Activated CD4-positive, alpha-beta T cell treated with anti-CD3 and anti-CD28 coated beads, Interleukin-2, Interleukin-4, amounts not matched to agents 100 ng/mL and 50 ng/mL, durations not matched to agents 16 hours and 8 hours (primary cell): ENCODE results near the gene TRIM50.
"Not testable (repeated sequence)": the region's sequence is repeated elsewhere in the genome, so short reads cannot be mapped to it uniquely, and the experiment has no call there.

Source experiments
- DNase-seq: peaks from one replicate; pipeline ENCODE4 v3.0.0-alpha.2; 2020; ENCODE audit warnings: low spot score

TRIM50 gene

GRCh38 chr7:73327922-73328321, at the start of gene TRIM50, which contains the start of gene FKBP6:
TSS of gene TRIM50 (minus strand) at chr7:73328082. CDS start at chr7:73324787, 3,295 bp downstream.
TSS of gene FKBP6 (plus strand) at chr7:73328161. CDS start at chr7:73328429, 268 bp downstream.
- DNase-seq = not testable (repeated sequence)

DNA sequence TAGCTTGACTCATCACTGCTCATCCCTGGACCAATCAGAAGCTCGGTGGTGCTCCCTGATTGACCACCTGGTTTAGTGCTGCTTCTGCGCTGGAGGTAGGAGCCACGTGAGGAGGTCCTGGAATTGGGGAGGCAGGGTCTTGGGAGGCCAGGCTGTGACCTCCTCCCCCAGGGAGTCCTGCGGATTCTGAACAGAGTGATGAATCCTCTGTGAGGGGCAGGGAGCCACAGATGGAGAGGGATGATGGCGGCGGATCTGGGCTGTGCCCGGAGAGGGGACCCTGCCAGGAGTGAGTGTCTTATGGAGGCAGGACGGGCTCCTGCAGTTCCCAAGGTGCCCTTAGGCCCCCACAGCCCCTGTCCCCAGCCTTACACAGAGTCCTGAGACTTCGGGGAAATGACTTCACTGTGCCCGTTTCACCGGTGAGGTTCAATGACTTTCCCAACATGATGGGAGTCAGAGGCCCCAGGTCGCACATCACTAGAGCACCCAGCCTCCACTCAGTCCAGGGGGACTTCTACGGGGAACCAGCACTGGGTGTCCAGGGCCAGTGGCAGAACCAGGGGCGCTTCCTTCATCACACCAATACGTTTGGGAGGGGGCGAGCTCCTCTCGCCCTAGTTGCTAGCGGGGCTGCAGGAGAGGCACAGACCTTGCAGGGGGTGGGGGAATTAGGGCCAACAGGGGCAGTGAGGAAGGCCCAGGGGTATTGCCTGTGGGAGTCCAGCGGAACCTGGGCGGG, 49.0 kb upstream of the TRIM50 start:
- DNase-seq = no peak

DNA sequence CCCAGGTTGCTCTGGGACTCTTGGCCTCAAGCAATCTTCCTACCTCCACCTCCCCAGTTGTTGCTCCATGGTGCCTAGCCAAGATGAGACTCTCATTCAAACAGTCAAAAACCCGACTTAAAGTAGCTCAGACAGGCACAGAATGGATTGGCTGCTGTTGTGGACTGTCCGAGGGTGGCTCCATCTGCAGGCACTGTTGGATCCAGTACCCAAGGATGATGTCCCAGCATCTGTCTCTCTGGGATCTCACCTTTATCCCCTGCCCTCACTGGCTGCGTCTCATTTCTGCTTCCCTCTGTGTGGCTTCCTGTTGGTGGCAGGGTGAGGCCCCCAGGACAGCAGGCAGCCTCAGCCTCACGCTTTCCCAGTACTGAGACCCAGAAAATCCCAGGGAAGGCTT, 48.4 kb upstream of the TRIM50 start:
- DNase-seq = not testable (repeated sequence)

DNA sequence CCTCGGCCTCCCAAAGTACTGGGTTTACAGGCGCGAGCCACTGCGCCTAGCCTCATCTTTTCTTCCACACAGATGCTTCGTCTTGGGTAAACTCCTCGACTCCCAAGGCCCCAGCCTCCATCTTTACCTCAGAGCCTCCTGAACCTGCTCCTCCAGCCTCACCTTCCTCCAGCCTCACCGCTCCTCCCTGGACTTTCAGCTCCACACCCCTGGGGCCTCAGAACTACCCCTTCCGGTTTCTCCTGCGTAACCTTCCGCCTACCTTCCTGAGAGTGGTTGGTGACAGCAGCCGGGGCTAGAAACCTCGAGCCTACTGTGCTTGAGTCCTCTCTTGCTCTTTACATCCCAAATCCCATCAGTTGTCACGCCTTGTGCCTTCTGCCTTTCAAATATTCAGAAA, 45.9 kb upstream of the TRIM50 start:
- DNase-seq = no peak

DNA sequence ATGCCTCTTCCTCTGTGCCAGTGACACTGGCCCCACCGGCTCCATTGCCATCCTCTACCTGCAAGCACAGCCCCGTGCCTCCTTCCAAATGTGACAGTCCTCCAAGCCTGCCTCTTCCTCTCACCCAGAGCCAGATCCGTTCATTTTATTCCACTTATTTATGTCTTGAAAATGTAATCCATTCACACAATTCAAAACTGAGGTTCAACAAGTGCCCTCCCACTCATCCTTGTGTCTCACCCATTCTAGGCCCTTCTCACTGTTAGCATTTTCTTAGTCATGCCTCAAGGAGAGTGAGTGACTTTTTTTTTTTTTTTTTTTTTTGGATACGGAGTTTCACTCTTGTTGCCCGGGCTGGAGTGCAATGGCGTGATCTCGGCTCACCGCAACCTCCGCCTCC, 41.7 kb upstream of the TRIM50 start:
- no peak for DNase-seq

GRCh38 chr7:73369009-73369408, 41.1 kb upstream of the TRIM50 start:
- no peak for DNase-seq

- no peak for DNase-seq
Measured at GRCh38 chr7:73366990-73367389, 39.1 kb upstream of the TRIM50 start.

GRCh38 chr7:73366127-73366526, 38.2 kb upstream of the TRIM50 start:
- no peak for DNase-seq

DNA sequence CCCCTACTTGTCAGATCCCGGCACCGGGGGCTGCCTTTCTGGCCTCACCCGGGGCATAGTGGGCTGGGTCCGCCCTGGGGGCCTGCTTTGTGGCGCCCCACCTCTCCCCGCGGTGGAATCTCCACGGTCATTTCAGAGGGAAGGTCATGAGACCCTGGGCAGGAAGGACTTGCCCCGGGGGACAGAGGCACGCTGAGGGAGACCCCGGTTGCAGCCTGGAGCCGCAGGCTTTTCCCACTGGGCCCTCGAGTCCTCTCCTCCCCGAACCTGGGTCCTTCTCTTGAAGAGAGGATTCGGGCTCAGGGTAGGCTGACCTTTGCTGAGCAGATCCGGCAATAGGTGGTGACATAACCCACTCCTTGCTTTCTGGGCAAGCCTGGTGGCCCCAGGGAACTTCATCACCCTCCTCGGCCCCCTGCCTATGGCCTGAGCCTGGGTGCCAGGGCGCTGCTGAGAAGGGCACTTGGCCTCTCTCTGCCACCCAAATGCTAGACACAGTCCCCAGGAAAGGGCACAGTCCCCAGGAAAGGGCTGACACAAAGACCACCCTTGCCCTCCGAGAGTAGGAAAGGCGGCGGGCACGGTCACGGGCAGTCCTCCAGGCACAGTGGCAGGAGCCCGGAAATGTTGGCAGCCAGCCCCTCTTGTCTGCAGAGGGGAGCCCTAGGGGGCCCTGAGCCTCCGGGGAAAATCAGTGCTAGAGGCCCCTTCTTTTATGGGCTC, 36.3 kb upstream of the TRIM50 start:
- no peak for DNase-seq

DNA sequence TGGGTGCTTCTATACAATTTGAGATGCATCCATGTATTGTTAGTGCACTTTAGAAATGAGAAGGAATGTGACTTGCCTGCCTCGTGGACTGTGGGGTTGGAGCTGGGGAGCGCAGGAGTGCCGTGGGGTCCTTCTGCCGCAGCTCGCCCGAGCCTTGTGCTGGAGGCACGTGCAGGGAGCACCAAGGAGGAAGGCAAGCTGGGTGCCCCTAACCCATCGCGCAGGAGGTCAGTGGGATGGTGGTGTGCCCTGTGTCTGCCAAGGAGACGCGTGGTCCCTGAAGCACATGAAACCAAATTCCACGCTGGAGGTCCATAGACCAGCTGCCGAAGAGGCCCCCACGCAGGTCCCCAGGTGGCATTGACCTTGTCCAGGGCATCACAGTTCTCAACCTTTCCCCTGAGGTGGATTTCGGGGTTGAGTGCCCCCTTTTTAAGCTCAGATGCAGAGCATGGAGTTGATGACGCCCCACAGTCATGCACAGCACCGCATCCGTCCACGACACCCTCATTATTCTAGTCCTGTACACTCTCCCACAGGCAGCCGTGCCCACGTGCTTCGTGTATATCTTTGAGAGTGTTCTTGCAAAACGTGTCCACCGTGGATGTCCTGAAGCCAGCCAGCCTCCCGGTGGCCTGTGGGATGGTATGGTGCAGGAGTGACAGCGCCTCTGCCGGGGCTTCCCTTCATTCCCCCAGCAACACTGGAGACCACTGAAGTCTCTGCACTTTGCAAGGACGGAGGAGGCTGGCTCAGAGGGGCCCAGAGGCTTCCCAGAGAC, 35.5 kb upstream of the TRIM50 start:
- no peak for DNase-seq

DNA sequence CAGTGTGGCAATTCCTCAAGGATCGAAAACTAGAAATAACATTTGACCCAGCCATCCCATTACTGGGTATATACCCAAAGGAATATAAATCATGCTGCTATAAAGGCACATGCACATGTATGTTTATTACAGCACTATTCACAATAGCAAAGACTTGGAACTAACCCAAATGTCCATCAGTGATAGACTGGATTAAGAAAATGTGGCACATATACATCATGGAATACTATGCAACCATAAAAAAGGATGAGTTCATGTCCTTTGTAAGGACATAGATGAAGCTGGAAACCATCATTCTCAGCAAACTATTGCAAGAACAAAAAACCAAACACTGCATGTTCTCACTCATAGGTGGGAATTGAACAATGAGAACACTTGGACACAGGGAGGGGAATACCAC, 32.7 kb upstream of the TRIM50 start:
- not testable (repeated sequence) for DNase-seq

- DNase-seq = no peak
Measured at GRCh38 chr7:73359746-73360375, 32.0 kb upstream of the TRIM50 start.

- no peak for DNase-seq
Measured at GRCh38 chr7:73359306-73359705, 31.4 kb upstream of the TRIM50 start.

- DNase-seq = no peak
Measured at GRCh38 chr7:73358590-73359275, 30.9 kb upstream of the TRIM50 start.

- no peak for DNase-seq
Measured at GRCh38 chr7:73356159-73356558, 28.3 kb upstream of the TRIM50 start.

DNA sequence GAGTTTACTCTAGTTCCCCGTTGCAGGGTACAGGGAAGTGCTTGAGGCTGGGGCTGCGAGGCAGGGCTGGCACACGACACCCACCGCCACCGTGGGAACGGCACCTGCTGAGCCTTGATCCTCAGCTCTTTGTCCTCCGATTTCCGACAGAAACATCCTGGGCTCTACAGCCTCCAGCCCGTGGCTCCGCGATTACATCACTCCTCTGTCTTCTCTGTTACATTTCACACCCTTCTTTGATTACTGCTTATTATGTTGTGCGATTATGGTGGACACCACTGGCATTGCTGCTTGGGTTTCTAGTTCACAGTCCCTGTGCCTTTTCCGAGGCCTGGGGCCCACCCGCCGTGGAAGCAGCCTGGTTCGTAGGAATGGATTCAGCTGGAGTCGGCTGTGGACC, 26.9 kb upstream of the TRIM50 start:
- no peak for DNase-seq

GRCh38 chr7:73354196-73354595, 26.3 kb upstream of the TRIM50 start:
- no peak for DNase-seq

- no peak for DNase-seq
Measured at GRCh38 chr7:73353243-73353642, 25.4 kb upstream of the TRIM50 start.

- DNase-seq = no peak
Measured at GRCh38 chr7:73352784-73353183, 24.9 kb upstream of the TRIM50 start.

DNA sequence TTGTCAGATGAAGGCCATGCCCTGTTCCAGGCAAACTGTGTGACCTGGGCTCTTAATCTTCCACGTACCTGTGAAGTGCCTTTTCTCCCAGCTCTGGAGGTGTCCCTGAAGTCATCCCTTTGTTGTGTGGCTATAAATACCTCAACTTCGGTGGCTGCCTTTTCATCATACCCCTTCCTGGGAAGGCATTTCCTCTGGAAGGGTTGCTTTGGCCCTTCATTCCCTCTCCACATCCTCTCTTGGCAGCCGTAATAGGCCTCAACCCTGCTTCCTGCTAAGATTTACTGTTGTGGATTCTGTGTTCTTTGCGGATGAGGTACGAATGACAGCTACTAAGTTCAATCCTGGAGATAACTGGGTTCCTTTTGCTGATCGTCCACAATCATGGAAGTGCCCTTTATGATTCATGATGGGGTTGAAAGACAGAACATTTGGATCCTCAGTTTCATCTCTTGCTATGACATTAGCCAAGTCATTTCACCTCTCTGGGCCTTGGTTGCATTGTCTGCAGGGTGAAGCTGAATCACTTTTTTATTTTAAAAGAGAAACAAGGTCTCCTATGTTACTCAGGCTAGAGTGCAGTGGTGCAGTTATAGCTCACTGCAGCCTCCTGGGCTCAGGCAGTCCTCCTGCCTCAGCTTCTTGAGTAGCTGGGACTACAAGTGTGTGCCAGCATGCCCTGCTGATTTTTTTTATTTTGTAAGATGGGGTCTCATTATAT, 23.7 kb upstream of the TRIM50 start:
- no peak for DNase-seq
